Endothelial cell of umbilical vein (primary cell): Measurements from ENCODE around the gene GCAT.
A peak's percentile ranks its signal among the peaks of the same experiment; 100 is the strongest.

ENCODE experiments used
- CTCF ChIP-seq, 2 donors: IDR thresholded peaks; 1 replicate in 1 of 2; 2 replicates in 1 of 2; pipeline ENCODE4 v1.5.1; 2011; ENCODE audit warnings: low read length in 2 of 2, mild to moderate bottlenecking in 2 of 2, moderate library complexity in 2 of 2, control low read depth in 1 of 2, inconsistent platforms in 1 of 2, low read depth in 1 of 2; ENCODE audit not compliant: insufficient read depth in 1 of 2; ENCODE audit errors: extremely low read depth in 1 of 2
- EZH2 ChIP-seq: IDR thresholded peaks from 2 replicates; pipeline ENCODE4 v1.6.1; 2012; ENCODE audit warnings: borderline replicate concordance, low read depth, mild to moderate bottlenecking, moderate library complexity, low read length, inconsistent platforms; ENCODE audit not compliant: severe bottlenecking
- MYC ChIP-seq: IDR thresholded peaks from one replicate; pipeline ENCODE4 v1.6.1; 2011; ENCODE audit warnings: mild to moderate bottlenecking, low read depth, low read length
- POLR2A ChIP-seq: IDR thresholded peaks from 2 replicates; pipeline ENCODE4 v1.6.1; 2012; ENCODE audit warnings: low read depth, mild to moderate bottlenecking, control low read depth, low read length

- TF ChIP-seq CTCF (IDR thresholded peaks at IDR 0.05; ENCODE audit: extremely low read depth in 1 of 2, insufficient read depth in 1 of 2, low read depth in 1 of 2, low read length in 2 of 2) (no peak), MYC (no peak), EZH2 (peak; percentile 35), POLR2A (no peak)
Observed at GRCh38 chr22:37819105-37819433, 11.3 kb downstream of the GCAT start.
